HG03060 (cell line): ENCODE data around the gene HPCAL4.

Source experiments
- ATAC-seq: cut with Tn5 transposase; IDR thresholded peaks from one replicate; pipeline ENCODE4 v1.9.1; 2021; ENCODE audit warnings: low read depth, moderate number of reproducible peaks; ENCODE audit not compliant: unreplicated experiment

Gene HPCAL4

GRCh38 chr1:39691383-39692151 lies at the start of gene HPCAL4:
Gene HPCAL4, minus strand, starts transcription at chr1:39691433. Its CDS starts 6,830 bp downstream, at chr1:39684603.
- ATAC-seq, result no peak

- no peak for ATAC-seq
Observed at GRCh38 chr1:39738622-39739366, 47.6 kb upstream of the HPCAL4 start, which contains the start of gene PPIE. Gene PPIE, plus strand, starts transcription at chr1:39738882. Its CDS starts 19 bp downstream, at chr1:39738901.

- ATAC-seq, result no peak
Observed at GRCh38 chr1:39737546-39738169, 46.4 kb upstream of the HPCAL4 start.

GRCh38 chr1:39735731-39736130 lies 44.5 kb upstream of the HPCAL4 start:
- no peak for ATAC-seq

- ATAC-seq, result no peak
Observed at GRCh38 chr1:39733161-39733560, 41.9 kb upstream of the HPCAL4 start.

GRCh38 chr1:39732730-39733129 lies 41.5 kb upstream of the HPCAL4 start:
- no peak for ATAC-seq

GRCh38 chr1:39729842-39730241 lies 38.6 kb upstream of the HPCAL4 start:
- no peak for ATAC-seq

- no peak for ATAC-seq
Observed at GRCh38 chr1:39729030-39729429, 37.8 kb upstream of the HPCAL4 start.

GRCh38 chr1:39727932-39728317 lies 36.7 kb upstream of the HPCAL4 start:
- ATAC-seq, result no peak

GRCh38 chr1:39727221-39727931 lies 36.1 kb upstream of the HPCAL4 start:
- ATAC-seq, result no peak

GRCh38 chr1:39726600-39726999 lies 35.4 kb upstream of the HPCAL4 start:
- no peak for ATAC-seq

- no peak for ATAC-seq
Observed at GRCh38 chr1:39722495-39722894, 31.3 kb upstream of the HPCAL4 start.

GRCh38 chr1:39721664-39722063 lies 30.4 kb upstream of the HPCAL4 start:
- no peak for ATAC-seq

GRCh38 chr1:39720094-39720999 lies 29.1 kb upstream of the HPCAL4 start:
- ATAC-seq, result no peak

GRCh38 chr1:39717809-39718208 lies 26.6 kb upstream of the HPCAL4 start:
- no peak for ATAC-seq

GRCh38 chr1:39713557-39713956 lies 22.3 kb upstream of the HPCAL4 start:
- no peak for ATAC-seq

- no peak for ATAC-seq
Observed at GRCh38 chr1:39711966-39712340, 20.7 kb upstream of the HPCAL4 start.

- ATAC-seq, result no peak
Observed at GRCh38 chr1:39711104-39711965, 20.1 kb upstream of the HPCAL4 start.

GRCh38 chr1:39707506-39707905 lies 16.3 kb upstream of the HPCAL4 start:
- ATAC-seq, result no peak
